T-helper 1 cell treated with Interleukin-12 subunit alpha and Interleukin-12 subunit beta and Interleukin-4 antibody, amounts not matched to agents 30 ng/mL and 1 ng/mL, for 36 hours (primary cell): ENCODE measurements around the gene CCDC74B. TPM values are rescaled to one million over a fixed set of nuclear protein-coding genes. Genes with fewer than 3 reads are reported as not detected.
"Not testable (repeated sequence)": the region's sequence is repeated elsewhere in the genome, so short reads cannot be mapped to it uniquely, and the experiment has no call there.

Experiments
- intact Hi-C: fragments of 100-400 bp; cut with micrococcal nuclease; formaldehyde crosslinking; loops from one replicate; pipeline ENCODE4 v1.15.1; 2024
- total RNA-seq: library from RNA; stranded (reverse); gene quantifications from 2 replicates; pipeline ENCODE4 v1.2.3, GENCODE V29; 2022

The CCDC74B gene
- total RNA-seq, 1 donor from 2014 or later, result 1.5 TPM

- intact Hi-C loops, result not testable (repeated sequence)
Observed at GRCh38 chr2:130102597-130103363, 42.1 kb downstream of the CCDC74B start.

Other genes with a start within 250 kb of the CCDC74B start
- not detected in 2 replicates for gene RAB6C, start 165.4 kb downstream of the CCDC74B start, total RNA-seq
- gene POTEF, start 15.9 kb downstream of the CCDC74B start, total RNA-seq, result not detected in 2 replicates
- 70.9 and 72.7 TPM in 2 replicates for gene SMPD4, start 36.5 kb upstream of the CCDC74B start, total RNA-seq
- 290 and 302 TPM in 2 replicates for gene MZT2B, start 37.1 kb upstream of the CCDC74B start, total RNA-seq
- not detected in 2 replicates for gene TUBA3E, start 53.3 kb upstream of the CCDC74B start, total RNA-seq
- gene IMP4, start 197.8 kb upstream of the CCDC74B start, total RNA-seq, result 79.3 and 86.2 TPM in 2 replicates
- 86.2 and 87.0 TPM in 2 replicates for gene PTPN18, start 210.9 kb upstream of the CCDC74B start, total RNA-seq